GM19395 (cell line): ENCODE data around the gene DYNLT1.
"Not testable (repeated sequence)": the region's sequence is repeated elsewhere in the genome, so short reads cannot be mapped to it uniquely, and the experiment has no call there.

Experiments used
- ATAC-seq: cut with Tn5 transposase; IDR thresholded peaks from one replicate; pipeline ENCODE4 v1.9.1; 2021; ENCODE audit warnings: mild to moderate bottlenecking, moderate library complexity; ENCODE audit not compliant: unreplicated experiment

The DYNLT1 gene

DNA sequence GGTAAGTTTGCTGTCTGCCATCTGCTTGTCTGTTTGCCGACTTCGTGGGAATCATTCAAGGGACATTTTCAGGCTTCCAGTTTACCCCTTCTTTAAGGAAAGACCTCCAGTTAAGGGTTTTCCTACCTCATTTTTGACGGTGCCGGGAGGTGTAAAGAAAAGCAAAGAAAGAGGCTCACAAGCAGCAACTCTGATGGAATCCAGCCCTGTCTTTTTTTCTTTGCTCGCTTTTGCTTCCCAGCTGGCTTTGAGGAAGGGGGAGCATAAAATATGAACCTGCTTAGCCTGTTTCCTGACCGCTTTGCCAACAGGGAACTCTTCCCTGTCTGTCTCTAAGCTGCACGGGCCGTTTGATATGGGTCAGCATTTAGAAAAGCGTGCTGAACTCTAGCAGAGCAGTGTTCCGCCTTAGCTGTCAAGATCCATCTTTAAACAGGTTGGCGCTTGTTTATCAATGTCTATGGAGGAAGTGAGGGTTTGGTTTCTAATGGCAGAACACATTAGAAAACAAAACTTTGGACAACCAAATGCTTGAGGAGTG is 19.2 kb upstream of the DYNLT1 start:
- ATAC-seq: no peak

DNA sequence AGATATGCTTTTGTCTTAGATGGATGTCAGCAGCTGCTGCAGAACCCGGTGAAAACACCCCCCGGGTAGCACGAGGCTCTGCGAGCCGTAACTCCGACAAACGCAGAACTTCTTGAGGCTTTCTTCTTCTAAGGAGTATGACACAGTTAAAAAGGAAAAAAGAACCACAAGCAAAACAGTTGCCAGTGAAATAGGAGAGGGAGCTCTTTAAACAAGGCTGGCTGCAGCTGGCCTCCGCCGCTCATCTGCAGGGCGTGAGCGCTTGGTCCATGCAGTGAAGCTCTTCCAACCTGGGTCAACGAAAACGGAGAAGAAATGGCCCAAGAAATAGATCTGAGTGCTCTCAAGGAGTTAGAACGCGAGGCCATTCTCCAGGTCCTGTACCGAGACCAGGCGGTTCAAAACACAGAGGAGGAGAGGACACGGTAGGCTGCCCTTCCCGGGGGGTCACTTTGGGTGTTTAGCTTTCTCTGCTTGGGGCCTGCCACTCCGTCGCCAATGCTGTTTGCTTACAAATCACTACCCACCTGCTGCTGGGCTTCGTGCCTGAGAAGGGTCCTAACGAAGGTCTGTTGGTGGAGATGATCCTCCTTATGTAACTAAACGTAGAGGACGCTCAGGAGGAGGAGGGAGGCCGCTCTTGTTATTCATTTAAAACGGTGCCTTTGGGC is 18.5 kb upstream of the DYNLT1 start:
- no peak for ATAC-seq

DNA sequence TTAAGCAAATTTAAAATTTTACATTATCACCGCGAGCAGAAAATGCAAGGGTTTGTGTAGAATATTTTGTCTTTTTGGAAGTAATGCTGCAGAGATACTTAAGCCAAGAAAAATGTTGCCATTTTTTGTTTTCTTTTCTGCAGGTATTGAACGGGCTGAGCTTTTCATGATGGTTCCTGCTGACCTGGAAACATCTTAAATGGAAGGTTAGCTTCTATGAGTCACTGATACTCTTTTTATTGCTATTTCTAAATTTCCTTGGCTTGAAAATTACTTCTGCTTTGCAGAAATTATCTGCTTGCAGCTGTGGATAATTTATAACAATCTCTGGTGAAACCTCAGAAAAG is 18.0 kb upstream of the DYNLT1 start:
- ATAC-seq: no peak

DNA sequence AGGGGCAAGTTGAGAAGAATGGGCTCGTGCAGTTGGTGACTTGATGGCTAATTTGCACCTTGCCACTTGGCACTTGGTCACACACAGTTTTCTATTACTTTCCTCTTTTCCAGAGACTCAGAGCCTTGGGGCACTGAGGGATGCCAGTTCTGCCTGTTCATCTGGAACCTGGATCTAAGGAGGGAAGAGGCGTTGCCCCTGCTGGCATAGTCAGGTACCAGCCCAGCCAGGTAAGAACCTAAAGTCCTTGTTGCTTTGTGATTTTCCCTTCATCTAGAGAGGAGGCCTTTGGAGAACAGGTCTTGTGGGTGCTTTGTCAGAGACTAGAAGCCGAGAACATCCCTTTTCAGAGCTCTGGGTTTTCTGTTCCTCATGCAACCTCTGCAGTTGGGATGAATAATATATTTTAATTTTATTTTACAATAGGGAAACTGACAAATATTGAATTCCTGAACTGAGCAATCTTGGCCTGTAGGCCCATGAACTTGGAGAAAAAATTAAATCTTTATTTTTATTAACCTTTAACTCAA is 16.7 kb upstream of the DYNLT1 start:
- no peak for ATAC-seq

DNA sequence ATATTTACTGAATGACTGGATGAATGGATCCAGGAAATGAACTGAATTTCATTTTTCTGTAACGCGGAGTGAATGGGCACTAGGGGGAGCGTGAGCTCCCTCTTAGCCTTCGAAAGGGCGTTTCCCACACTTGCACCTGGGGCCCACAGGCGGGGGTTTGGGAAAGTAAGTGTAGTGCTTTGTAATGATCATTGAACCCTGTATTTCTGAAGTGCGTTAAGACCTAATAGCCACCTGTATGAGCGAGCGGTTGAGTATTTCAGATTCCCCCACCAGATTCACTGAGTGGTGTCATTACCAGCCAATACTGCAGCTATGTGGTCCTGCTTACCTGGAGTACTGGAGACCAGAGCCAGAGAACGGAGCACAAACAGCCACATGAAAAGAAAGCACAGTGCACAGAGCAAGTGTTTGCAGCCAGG is 15.8 kb upstream of the DYNLT1 start:
- peak; percentile 62 for ATAC-seq

DNA sequence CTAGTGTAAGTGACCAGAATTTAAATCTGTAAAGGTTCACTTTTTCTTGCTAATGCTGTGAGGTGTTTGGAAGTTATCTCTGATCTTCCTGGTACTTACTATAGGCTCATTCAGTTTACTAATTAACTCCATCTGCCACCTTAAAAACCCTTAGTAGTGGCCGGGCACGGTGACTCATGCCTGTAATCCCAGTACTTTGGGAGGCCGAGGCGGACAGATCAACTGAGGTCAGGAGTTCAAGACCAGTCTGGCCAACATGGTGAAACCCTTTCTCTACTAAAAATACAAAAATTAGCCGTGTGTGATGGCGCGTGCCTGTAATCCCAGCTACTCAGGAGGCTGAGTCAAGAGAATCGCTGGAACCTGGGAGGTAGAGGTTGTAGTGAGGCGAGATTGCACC is 12.4 kb upstream of the DYNLT1 start:
- ATAC-seq: not testable (repeated sequence)

DNA sequence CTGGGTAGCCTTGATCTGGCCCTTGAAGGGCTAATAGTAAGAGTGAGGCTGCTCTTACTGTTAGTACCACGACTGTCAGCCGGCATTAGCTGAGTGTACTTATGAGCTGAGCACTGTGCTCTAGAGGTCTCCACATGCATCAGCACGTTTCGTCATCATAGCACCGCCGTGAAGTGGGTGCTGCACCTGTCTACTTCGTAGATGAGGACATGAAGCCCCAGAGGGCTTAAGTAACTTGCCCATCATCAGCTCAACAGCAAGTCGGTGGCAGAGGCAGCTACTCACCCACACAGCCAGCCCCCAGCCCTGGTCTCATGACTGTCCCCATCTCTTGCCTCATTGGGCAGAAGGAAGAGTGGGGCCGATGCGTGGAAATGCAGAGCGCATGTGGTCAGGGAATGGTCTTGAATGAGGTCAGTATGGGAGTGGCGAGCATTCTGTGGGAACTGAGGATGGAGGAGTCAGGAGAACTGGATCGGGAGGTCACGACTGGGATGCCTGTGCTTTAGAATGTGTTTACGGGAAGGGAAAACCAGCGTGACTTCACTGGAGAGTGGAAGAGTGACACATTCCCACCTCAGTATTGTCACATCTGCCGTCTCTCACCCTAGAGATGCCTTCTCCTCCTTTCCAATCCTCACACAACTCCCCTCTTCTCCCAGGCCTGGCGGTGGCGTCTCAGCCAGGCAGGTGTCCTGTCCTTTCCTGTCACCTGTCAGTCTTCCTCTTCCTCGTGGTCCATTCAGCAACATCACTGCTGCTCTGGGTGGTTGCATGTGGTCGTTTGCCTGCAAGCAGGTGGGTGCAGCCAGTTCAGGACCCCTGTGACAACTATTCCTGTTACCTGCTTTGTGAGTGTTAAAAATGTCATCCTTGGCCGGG is 11.3 kb upstream of the DYNLT1 start:
- ATAC-seq: no peak

DNA sequence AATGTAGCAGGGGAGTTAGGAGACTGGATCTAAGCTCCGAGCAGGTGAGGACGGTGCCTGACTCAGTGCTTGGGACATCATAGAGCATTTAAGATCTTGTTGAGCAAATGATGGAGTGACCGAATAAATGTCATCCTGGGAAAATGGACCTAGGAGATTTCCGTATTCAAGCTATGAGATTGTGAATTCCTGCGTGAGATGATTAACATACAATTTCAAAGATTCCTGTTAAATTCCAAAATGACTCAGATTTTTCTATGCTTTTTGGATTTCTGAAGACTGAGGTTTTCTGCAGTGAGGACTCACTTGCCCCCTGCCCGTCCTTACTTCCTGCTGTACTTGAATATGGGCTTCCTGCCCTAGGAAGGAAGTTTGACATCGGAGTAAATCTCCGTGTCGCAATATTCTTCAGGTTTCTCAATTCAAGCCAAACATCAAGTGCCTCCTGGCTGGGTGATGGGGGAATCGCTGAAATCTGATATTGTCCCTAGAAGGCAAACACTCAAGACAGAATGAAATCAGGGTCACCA is 10.5 kb upstream of the DYNLT1 start:
- no peak for ATAC-seq

DNA sequence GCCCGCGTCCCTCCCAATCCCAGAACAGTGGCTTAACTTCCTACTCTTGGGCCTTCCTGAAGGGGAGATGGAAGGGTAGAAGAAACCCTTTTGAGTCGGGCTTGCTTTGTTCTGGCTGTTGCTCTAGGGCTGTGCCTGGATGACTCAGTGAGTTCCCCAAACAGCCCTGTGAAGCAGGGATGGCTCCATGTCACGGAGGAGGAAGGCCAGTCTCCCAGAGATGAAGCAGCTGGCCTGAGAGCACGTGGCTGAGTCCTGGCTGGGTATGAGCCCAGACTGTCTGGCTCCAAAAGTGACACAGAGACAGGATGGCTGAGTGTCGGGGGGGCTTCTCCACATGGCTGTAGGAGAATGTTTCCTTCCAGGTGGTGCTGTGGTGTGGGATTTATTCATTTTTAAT is 10.0 kb upstream of the DYNLT1 start:
- no peak for ATAC-seq

DNA sequence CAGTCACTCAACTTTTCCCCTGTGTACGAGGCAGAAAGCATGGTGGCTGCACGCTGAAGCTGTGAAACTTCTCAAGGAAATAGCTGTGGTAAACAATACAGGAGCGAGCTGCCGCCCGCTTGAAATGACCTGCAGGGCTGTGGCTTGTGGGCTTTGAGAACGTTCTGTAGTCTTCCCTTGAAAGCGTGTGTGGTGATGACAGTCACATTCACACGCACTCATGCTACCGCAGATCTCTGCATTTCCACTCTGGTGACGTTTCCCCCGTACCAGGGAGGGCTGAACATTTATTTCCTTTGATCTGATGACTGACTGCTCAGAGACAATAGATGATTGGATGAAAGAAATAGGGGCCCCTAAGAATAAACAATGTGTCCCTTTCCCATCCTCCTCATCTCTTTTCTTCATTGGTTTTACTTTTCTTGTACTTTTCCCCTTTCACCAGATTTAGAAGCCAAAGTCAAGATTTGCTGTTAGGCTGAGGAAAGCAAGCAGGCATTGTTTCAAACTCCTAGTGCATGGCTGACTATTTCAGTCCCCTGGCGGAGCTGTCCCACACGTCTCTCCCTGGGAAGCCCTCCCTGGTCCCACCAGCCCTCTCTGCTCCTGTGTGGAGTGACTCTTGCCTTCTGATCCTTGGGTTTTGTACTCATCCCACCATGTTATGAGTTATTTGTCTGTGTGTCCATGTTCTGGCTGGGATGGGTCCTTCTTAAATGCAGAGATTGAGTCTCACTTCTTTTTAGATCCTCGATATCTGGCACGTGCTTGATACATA is 9.2 kb upstream of the DYNLT1 start:
- ATAC-seq: peak; percentile 65

DNA sequence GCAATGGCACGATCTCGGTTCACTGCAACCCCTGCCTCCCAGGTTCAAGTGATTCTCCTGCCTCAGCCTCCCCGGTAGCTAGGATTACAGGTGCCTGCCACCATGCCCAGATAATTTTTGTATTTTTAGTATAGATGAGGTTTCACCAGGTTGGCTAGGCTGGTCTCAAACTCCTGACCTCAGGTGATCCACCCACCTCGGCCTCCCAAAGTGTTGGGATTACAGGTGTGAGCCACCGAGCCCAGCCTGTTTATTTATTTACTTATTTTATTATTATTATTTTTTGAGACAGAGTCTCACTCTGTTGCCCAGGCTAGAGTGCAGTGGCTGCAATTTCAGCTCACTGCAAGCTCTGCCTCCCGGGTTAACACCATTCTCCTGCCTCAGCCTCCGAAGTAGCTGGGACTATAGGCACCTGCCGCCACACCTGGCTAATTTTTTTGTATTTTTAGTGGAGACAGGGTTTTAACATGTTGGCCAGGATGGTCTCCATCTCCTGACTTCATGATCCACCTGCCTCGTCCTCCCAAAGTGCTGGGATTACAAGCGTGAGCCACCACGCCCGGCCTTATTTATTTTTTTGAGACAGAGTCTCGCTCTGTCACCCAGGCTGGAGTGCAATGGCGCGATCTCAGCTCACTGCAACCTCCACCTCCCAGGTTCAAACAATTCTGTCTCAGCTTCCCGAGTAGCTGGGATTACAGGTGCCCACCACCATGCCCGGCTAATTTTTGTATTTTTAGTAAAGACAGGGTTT is 7.6 kb upstream of the DYNLT1 start:
- not testable (repeated sequence) for ATAC-seq

DNA sequence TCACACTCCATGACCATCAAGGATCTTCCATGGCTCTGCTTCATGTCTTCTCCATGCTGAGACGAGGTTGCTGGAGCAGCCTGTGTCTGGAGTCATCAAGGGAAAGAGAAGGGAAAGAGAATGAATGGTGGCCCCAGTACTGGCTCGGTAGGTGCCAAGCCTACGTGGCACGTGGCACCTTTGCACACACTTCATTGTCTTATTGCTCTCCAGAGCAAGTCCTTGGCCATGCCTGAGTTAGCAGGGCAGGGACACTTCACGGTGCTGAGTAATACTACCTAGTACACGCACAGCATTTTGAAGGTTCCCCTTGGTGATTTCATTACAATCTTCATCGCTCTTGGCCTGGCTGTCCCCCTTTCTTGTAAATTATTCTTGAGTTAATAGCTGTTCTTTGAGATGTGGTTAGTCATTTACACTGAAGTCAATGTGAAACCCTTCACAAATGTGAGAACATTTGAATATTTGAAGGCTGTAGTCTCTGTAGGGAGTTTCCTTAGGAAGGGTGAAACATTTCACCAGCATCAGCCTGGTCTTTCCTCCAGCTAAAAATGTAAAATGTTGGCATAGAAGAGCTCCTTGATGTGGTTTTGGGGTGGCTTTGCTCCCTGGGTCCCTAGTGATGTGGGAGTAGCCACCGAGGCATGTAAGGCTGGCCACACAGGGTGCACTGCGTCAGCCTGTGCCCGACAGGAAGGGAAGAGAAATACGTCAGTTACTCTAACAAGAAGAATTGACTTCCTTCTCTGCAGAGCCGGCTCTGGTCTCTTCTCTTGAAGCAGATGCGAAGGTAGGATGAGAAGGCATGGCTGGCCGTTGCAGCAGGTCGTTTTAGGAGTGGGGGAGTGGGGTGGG is 5.0 kb upstream of the DYNLT1 start, which contains the start of gene SYTL3:
TSS of gene SYTL3 (plus strand) at position 766 of the 855 bp plus-strand sequence. CDS start 13,215 bp downstream, outside the sequence.
- peak; percentile 50 for ATAC-seq

DNA sequence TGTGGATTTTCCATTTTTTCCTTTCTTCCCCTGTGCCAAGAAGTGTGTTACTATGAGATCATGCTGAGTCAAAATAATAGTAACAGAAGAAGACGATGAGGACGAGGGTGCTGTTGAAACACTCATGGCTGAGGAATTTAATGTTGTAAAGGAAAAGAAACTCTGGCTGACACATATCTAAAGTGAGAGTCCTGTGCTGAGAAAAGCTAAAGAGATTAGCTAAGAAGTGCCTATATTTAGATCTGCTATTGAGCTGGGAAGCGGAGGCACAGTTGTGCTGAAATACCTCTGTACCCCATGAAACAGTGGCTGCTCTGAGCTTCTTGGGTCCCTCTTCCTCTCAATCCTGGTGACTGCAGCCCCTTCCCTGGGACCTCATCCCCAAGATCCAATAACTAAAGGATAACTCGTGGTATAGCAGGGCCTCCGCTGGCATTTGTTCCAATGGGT is 4.2 kb upstream of the DYNLT1 start:
- peak; percentile 43 for ATAC-seq

DNA sequence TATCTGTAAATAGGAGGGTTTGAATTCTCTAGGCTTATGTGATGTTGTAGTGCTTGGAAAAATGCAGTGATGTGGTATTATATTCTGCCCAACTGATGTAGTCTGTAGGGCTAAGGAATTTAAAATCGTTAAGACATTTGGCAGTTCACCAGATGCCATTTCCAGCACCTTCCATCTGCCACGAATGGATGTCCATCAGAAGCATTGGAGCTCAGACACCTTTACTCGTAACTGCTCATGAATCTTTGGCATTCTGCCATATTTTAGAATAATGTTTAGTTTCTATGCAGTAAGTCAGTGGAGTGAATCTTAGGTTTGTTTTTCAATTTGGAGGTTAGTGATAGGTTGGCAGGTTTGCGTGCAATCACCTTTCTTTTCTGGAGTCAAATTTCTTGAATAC is 3.0 kb upstream of the DYNLT1 start:
- no peak for ATAC-seq

DNA sequence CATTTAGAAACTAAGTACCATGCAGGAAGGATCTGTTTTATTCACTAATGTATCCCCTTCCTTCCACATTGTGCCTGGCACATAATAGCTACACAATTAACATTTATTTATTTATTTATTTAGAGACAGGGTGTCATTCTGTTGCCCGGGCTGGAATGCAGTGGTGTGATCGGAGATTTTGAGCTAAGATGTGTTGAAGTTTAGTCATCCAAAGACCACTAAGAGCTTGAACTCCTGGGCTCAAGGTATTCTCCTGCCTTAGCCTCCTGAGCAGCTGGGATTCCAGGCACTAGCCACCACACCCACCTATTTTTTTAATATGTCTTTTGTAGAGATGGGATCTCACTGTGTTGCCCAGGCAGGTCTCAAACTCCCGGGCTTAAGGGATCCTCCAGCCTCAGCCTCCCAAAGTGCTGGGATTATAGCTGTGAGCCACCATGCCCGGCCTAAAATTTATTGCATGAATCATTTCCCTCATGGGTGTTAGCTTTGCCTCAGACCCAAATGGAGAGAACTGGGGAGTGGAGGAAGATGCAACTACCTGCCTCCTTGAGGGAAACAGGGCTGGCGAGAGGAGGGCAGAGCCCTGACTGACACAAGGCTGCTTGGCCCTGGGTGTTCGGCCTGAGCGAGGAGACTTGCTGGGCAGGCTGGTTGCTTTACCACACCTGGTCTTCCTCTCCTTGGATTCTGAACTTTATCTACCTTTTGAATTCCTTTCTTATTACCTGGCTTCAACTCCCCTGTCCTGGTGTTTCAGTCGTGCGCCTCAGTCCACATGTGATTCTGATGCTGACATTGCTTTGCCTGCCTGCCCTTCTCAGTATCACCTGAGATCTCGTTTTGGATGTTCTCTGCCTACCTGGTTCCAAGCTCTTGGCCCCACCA is 1.7 kb upstream of the DYNLT1 start:
- ATAC-seq: no peak

DNA sequence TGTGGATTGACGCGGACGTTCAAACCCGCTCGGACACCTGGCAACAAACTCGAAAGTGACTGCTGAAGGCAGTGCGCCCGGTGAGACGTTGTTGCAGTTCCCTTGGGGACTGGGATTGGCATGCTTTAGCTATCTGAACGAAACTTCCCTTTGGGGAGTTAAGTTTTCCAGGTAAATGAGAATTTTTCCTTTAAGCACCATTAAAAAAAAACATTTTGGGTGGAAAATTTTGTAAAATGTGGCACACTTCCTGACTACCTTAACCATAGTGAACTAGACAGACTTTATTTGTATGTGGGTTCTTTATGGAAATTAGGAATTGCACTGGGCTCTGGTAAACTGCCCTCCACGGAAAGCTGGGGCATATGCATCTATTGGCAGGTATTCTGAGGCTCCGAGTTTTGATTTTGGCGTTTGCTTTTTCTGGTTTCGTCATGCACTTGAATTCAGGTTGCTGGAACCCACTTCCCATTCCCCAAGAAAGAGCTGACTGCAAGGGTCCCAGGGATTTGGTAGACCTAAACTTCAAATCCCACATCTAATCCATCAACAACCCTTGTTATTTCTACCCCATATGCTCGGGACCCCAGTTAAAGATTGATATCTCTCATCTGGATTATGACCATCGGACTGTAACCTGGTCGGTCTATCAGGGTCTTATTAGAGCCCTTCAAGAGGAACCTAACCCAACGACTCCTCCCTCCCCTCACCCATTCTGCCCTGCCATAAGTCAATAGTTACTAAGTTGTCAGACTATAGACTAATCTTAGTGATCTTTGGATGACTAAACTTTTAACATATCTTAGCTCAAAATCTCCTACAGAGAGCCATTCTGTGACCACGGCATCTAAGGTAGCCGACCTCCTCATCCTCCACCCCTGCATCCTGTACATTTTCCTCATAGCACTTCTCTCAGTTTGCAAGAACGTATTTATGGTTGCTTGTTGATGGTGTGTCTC is 800 bp upstream of the DYNLT1 start:
- ATAC-seq: no peak

DNA sequence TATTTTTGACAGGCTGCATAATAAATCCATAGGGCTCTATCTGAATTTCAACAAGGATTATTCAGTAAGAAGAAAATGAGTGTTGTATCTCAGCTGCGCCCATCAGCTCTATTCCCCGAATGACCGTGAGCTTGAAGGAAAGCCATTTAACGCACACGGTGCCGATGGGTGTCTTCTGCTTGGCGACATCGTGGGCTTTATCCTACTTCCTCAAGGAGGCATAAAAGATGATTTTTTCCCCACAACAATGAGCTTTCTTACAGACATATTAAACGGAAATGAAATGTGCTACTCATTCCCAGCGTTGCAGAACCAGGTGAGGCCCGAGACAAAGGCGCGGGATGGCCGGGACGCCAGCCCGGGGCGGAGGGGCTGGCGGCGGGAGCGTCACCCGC is 710 bp downstream of the DYNLT1 start:
- ATAC-seq: no peak
